Measurements from ENCODE around the gene ELAPOR2. TPM values are rescaled to one million over a fixed set of nuclear protein-coding genes. Genes with fewer than 3 reads are reported as not detected.

ELAPOR2 gene
- total RNA-seq, 6 donors from 2014 or later = 25.4 to 107 (median 71.0) TPM

GRCh38 chr7:87038993-87039690, 20.3 kb downstream of the ELAPOR2 start:
- WGBS, 2 donors = 81 to 83% methylated on average over 5 of the region's 5 CpGs
- no peak overlapping the region for H3K27ac ChIP-seq
- no peaks in the 10 kb centered on the region for H3K4me1 ChIP-seq
- no peaks in the 10 kb centered on the region for H3K27me3 ChIP-seq
- H3K9me3 ChIP-seq = no peaks in the 10 kb centered on the region
- DNase-seq = no peak
- H3K36me3 ChIP-seq = no peaks in the 10 kb centered on the region
- TF ChIP-seq, protein P1, sequence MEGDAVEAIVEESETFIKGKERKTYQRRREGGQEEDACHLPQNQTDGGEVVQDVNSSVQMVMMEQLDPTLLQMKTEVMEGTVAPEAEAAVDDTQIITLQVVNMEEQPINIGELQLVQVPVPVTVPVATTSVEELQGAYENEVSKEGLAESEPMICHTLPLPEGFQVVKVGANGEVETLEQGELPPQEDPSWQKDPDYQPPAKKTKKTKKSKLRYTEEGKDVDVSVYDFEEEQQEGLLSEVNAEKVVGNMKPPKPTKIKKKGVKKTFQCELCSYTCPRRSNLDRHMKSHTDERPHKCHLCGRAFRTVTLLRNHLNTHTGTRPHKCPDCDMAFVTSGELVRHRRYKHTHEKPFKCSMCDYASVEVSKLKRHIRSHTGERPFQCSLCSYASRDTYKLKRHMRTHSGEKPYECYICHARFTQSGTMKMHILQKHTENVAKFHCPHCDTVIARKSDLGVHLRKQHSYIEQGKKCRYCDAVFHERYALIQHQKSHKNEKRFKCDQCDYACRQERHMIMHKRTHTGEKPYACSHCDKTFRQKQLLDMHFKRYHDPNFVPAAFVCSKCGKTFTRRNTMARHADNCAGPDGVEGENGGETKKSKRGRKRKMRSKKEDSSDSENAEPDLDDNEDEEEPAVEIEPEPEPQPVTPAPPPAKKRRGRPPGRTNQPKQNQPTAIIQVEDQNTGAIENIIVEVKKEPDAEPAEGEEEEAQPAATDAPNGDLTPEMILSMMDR (IDR thresholded peaks at IDR 0.05) = no peak
- TF ChIP-seq EP300 (IDR thresholded peaks at IDR 0.05) (no peak), POLR2AphosphoS5 (IDR thresholded peaks at IDR 0.05) (no peak), POLR2A (IDR thresholded peaks at IDR 0.05) (no peak)
- no peak for ATAC-seq (ENCODE audit: low FRiP score in 2 of 2)
- H3K4me3 ChIP-seq = peak overlapping the region in 3 of 4 donors; percentile 13 to 28 (median 25)

DNA sequence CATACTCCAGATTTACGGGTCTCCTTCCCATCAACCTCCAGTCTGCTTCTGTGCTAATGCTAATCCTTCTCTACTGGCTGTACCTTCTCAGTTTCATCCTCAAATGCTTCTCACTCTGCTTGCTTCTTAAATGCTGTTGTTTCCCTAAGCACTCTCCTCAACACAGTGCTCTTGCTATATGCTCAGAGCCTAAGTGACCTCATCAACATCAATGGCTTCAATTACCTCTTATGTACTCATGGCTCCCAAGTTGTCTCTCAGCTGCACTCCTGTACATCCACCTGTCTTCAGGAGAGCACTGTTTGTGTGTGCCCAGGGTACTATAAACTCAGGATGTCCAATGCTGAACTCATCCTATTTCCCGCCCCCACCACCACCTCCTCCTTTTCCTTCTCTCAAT, 22.5 kb downstream of the ELAPOR2 start:
- TF ChIP-seq POLR2A (IDR thresholded peaks at IDR 0.05) (no peak), EP300 (IDR thresholded peaks at IDR 0.05) (no peak), POLR2AphosphoS5 (IDR thresholded peaks at IDR 0.05) (no peak)
- TF ChIP-seq, protein P1 (IDR thresholded peaks at IDR 0.05) = no peak
- H3K9me3 ChIP-seq = no peaks in the 10 kb centered on the region
- no peak overlapping the region for H3K27ac ChIP-seq
- no peaks in the 10 kb centered on the region for H3K4me1 ChIP-seq
- 95 to 96% methylated on average over 2 of the region's 2 CpGs for WGBS, 2 donors
- H3K36me3 ChIP-seq = no peaks in the 10 kb centered on the region
- ATAC-seq (ENCODE audit: low FRiP score in 2 of 2) = no peak
- H3K4me3 ChIP-seq = no peak overlapping the region
- DNase-seq = no peak
- no peaks in the 10 kb centered on the region for H3K27me3 ChIP-seq

DNA sequence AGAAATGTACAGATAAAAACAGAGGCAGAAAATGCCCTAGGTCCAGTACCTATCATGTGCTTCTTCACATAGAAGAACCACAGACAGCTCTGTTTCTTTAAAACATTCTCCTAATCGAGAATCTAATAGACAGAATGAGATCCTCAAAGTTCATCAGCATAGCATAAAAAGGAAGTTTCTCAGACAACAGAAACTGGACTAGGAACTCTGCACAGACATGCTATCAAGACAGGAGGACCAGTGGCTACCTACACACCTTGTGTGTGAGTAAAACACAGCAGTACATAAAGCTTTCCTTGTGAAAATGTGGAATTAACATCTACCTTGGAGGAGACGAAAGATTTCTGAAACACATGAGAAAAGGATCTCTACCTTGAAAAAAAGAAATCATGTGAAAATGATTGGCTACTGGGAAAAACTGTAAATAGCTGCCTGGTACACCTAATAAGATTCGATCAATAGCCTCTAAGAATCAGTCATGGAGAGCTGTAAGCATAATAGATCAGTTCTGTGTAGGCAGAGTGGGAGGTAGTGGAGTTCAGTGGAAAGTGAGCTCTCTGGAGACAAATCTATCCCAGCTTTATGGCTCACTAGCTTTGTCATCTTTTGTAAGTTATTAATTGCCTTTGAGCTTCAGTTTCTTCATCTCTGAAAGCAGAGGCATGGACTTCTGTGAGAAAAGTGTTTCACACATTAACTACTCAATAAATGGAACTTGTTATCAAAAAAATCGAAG, 26.7 kb downstream of the ELAPOR2 start:
- no peaks in the 10 kb centered on the region for H3K4me1 ChIP-seq
- no peak for DNase-seq
- 78 to 81% methylated on average over 4 of the region's 4 CpGs for WGBS, 2 donors

GRCh38 chr7:87029078-87029477, 30.4 kb downstream of the ELAPOR2 start:
- H3K4me1 ChIP-seq = no peaks in the 10 kb centered on the region
- no peak overlapping the region for H3K27ac ChIP-seq
- no peak for TF ChIP-seq POLR2A (IDR thresholded peaks at IDR 0.05)
- TF ChIP-seq, protein P1 (IDR thresholded peaks at IDR 0.05) = no peak
- TF ChIP-seq EP300 (IDR thresholded peaks at IDR 0.05) = no peak
- TF ChIP-seq POLR2AphosphoS5 (IDR thresholded peaks at IDR 0.05) = no peak
- H3K9me3 ChIP-seq = no peaks in the 10 kb centered on the region
- H3K27me3 ChIP-seq = no peaks in the 10 kb centered on the region
- 83 to 91% methylated on average over 1 of the region's 1 CpG for WGBS, 2 donors
- H3K36me3 ChIP-seq = no peaks in the 10 kb centered on the region
- ATAC-seq (ENCODE audit: low FRiP score in 2 of 2) (no peak), DNase-seq (no peak)
- H3K4me3 ChIP-seq = no peak overlapping the region

More for the DNA sequence above, 26.7 kb downstream of the ELAPOR2 start:
- no peaks in the 10 kb centered on the region for H3K9me3 ChIP-seq
- no peak overlapping the region for H3K27ac ChIP-seq
- no peaks in the 10 kb centered on the region for H3K27me3 ChIP-seq
- H3K4me3 ChIP-seq = no peak overlapping the region
- no peaks in the 10 kb centered on the region for H3K36me3 ChIP-seq
- ATAC-seq (ENCODE audit: low FRiP score in 2 of 2) = no peak
- no peak for TF ChIP-seq POLR2AphosphoS5 (IDR thresholded peaks at IDR 0.05)
- no peak for TF ChIP-seq POLR2A (IDR thresholded peaks at IDR 0.05)
- TF ChIP-seq EP300 (IDR thresholded peaks at IDR 0.05) = no peak
- TF ChIP-seq, protein P1 (IDR thresholded peaks at IDR 0.05) = no peak
